Measurements from ENCODE around the gene TMEM238.

Gene TMEM238

DNA sequence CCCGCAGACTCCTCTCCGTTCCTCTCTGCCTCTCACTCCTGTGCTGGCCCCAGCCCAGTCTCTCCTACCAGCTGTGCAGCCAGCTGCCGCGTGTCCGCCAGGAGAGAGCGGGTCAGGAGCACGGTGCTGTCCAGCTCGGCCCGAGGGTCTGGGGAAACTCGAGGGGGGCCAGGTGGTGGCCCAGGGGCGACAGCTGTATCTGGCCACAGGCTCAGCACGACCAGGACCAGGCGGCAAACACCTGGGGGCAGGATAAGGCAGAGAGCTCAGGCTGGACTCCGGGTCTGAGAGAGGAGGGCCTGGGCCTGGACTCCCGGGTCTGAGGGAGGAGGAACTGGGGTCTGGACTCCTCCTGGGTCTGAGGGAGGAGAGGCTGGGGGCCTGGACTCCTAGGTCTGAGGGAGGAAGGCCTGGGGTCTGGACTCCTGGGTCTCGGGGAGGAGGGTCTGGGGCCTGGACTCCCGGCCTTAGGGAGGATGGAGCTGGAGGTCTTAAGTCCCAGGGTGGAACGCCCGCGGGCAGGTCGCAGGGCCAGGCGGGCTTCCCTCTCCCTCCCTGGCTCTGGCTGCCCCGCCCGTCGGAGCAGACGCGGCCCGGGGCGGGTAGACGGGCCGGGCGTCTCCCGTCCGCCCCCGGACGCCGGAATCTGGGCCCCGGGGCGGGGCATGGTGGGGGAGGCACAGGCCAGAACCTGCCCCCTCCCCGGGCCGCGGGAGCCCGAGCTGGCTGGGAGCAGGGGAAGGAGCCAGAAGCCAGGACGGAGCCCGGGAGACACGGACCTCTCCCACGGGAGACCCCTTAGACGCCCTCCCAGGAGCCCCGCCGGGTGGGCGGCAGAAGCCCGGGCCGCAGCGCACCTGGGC lies 15.2 kb downstream of the TMEM238 start:
- 0 out of 2 replicates have a peak overlapping the region, but pooled peaks have one; percentile 4 for H3K27ac ChIP-seq
- TF ChIP-seq, protein P1, sequence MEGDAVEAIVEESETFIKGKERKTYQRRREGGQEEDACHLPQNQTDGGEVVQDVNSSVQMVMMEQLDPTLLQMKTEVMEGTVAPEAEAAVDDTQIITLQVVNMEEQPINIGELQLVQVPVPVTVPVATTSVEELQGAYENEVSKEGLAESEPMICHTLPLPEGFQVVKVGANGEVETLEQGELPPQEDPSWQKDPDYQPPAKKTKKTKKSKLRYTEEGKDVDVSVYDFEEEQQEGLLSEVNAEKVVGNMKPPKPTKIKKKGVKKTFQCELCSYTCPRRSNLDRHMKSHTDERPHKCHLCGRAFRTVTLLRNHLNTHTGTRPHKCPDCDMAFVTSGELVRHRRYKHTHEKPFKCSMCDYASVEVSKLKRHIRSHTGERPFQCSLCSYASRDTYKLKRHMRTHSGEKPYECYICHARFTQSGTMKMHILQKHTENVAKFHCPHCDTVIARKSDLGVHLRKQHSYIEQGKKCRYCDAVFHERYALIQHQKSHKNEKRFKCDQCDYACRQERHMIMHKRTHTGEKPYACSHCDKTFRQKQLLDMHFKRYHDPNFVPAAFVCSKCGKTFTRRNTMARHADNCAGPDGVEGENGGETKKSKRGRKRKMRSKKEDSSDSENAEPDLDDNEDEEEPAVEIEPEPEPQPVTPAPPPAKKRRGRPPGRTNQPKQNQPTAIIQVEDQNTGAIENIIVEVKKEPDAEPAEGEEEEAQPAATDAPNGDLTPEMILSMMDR (IDR thresholded peaks at IDR 0.05): no peak
- TF ChIP-seq ZFX (IDR thresholded peaks at IDR 0.05; ENCODE audit: borderline replicate concordance): no peak

DNA sequence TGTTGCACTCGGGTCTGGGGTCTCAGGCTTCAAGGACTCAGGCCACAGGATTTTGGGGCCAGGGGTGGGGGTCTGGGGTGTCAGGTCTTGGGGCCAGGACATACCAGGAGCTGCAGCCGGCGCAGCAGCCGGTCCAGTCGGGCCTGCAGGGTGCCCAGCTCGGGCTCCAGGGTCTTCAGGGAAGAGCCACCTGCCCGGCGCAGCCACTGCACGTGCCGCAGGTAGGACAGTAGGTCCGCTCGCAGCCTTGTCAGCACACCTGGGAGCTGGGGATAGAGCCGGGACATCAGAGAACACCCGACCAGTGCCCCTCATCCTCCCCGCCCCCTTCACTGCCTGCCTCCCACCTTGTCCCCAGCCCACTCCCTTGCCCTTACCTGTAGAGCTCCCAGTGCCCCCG lies 16.0 kb downstream of the TMEM238 start:
- TF ChIP-seq ZFX (IDR thresholded peaks at IDR 0.05; ENCODE audit: borderline replicate concordance): no peak
- TF ChIP-seq, protein P1 (IDR thresholded peaks at IDR 0.05): no peak
- H3K27ac ChIP-seq: no peak overlapping the region

DNA sequence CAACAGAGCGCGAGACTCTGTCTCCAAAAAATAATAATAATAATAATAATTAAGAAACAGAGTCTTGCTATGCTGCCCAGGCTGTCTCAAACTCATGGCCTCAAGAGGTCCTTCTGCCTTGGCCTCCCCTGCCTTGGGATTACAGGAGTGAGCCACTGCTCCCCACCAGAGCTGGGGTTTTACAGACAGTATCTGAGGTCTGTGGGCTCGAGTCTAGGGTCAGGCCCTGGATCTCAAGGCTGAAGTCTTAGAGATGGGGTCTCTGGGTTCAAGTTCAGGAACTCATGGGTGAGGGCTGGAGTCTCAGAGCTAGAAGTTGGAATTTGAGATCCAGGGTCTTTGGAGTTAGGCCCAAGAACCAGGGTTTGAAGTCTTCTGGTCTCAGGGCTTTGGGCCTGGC lies 17.3 kb downstream of the TMEM238 start:
- no peak overlapping the region for H3K27ac ChIP-seq
- no peak for TF ChIP-seq ZFX (IDR thresholded peaks at IDR 0.05; ENCODE audit: borderline replicate concordance)
- TF ChIP-seq, protein P1 (IDR thresholded peaks at IDR 0.05): no peak

DNA sequence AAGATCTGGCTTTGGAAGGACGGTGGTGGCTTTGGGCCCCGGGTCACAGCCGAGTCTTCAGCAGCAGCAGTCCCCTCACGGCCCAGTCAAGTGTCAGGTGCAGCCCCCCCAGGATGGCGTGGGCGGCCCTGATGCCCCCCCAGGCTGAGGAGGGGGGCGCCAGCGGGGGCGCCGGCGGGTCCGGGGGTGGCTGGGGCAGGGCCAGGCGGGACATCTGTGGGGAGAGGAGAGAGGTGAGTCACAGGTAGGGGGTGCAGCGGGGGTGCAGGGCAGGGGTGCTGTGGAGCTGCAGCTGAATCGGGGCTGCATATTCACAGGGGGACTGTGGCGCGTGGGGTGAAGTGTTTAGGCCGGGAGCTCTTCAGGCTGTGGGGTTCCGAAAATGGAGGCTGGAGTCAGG lies 18.1 kb downstream of the TMEM238 start:
- no peak for TF ChIP-seq ZFX (IDR thresholded peaks at IDR 0.05; ENCODE audit: borderline replicate concordance)
- TF ChIP-seq, protein P1 (IDR thresholded peaks at IDR 0.05): no peak

DNA sequence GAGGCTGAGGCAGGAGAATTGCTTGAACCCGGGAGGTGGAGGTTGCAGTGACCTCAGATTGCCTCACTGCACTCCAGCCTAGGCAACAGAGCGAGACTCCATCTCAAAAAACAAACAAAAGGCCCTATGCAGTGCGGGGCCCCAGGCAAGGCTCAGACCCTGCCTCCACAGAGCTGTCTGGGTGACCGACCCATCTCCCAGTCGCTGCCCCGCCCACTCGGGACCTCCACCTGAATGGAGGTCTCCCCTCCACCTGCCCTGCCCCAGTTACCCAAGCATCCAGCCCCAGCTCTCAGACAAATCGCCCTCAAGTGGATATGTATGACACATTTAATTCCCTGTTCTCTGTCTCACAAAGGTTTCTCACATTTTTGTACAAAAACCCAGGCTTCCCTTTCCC lies 18.8 kb downstream of the TMEM238 start:
- no peak for TF ChIP-seq ZFX (IDR thresholded peaks at IDR 0.05; ENCODE audit: borderline replicate concordance)
- TF ChIP-seq, protein P1 (IDR thresholded peaks at IDR 0.05): no peak
- no peak overlapping the region for H3K27ac ChIP-seq

More for the DNA sequence above, 18.1 kb downstream of the TMEM238 start:
- H3K27ac ChIP-seq: no peak overlapping the region

DNA sequence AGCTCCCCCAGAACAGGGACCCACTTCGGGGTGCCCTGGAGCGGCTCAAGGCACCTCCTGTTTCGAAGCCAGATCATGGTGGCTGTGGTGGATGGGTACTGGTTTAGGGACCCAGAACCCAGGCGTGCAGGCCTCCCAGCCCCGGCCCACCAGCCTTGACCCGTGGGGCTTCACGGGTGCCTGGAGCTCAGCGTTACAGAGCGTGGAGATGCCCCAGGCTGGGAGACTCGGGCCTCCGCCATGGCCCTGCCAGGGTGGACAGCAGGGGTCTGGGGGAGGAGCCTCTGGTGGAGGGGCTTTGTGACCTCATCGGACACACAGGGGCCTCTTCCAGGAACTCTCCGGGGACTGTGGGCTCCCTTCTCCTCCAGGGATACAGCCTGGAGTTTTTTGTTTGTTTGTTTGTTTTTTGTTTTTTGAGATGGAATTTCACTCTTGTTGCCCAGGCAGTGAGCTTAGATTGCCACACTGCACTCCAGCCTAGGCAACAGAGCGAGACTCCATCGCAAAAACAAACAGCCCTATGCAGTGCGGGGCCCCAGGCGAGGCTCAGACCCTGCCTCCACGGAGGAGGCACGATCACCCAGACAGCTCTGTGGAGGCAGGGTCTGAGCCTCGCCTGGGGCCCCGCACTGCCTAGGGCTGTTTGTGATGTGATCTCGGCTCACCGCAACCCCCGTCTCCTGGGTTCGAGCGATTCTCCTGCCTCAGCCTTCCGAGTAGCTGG lies 20.9 kb downstream of the TMEM238 start, which contains the start of gene GARIN5B:
GARIN5B (minus strand) TSS at position 271 of the 727 bp plus-strand sequence; CDS start at position 77, 194 bp downstream.
- no peak for TF ChIP-seq ZFX (IDR thresholded peaks at IDR 0.05; ENCODE audit: borderline replicate concordance)
- TF ChIP-seq, protein P1 (IDR thresholded peaks at IDR 0.05): no peak
- H3K27ac ChIP-seq: no peak within 1 kb of the TSS
